Measurements from ENCODE around the gene SMPD3.
A peak's percentile ranks its signal among the peaks of the same experiment; 100 is the strongest.

Gene SMPD3

GRCh38 chr16:68447653-68448359 is 502 bp downstream of the SMPD3 start:
- TF ChIP-seq REST (IDR thresholded peaks at IDR 0.05; ENCODE audit: insufficient read depth in 1 of 2, low read depth in 2 of 2, low read length in 2 of 2) = no peak
- no peak for TF ChIP-seq POLR2AphosphoS5 (IDR thresholded peaks at IDR 0.05; ENCODE audit: low read depth, low read length)
- no peak for TF ChIP-seq FOXP2 (optimal IDR thresholded peaks at IDR 0.05; ENCODE audit: borderline replicate concordance, extremely low read depth, extremely low read length, insufficient read depth)
- no peak for TF ChIP-seq SIN3A (IDR thresholded peaks at IDR 0.05; ENCODE audit: borderline replicate concordance, insufficient read depth, low read length)
- no peak for TF ChIP-seq TAF1 (IDR thresholded peaks at IDR 0.05; ENCODE audit: borderline replicate concordance, insufficient read depth, low read length)

GRCh38 chr16:68446681-68447652 is 1.3 kb downstream of the SMPD3 start:
- TF ChIP-seq SIN3A (IDR thresholded peaks at IDR 0.05; ENCODE audit: borderline replicate concordance, insufficient read depth, low read length) (no peak), POLR2AphosphoS5 (IDR thresholded peaks at IDR 0.05; ENCODE audit: low read depth, low read length) (no peak), REST (IDR thresholded peaks at IDR 0.05; ENCODE audit: insufficient read depth in 1 of 2, low read depth in 2 of 2, low read length in 2 of 2) (no peak)

GRCh38 chr16:68445458-68445857 is 2.9 kb downstream of the SMPD3 start:
- TF ChIP-seq SIN3A (IDR thresholded peaks at IDR 0.05; ENCODE audit: borderline replicate concordance, insufficient read depth, low read length) (no peak), REST (IDR thresholded peaks at IDR 0.05; ENCODE audit: insufficient read depth in 1 of 2, low read depth in 2 of 2, low read length in 2 of 2) (peak; percentile 60 to 75; a peak in 3 of 4 replicates)

- TF ChIP-seq POLR2AphosphoS5 (IDR thresholded peaks at IDR 0.05; ENCODE audit: low read depth, low read length) (no peak), REST (IDR thresholded peaks at IDR 0.05; ENCODE audit: insufficient read depth in 1 of 2, low read depth in 2 of 2, low read length in 2 of 2) (peak; percentile 95 to 98), SIN3A (IDR thresholded peaks at IDR 0.05; ENCODE audit: borderline replicate concordance, insufficient read depth, low read length) (no peak)
These were observed 4.2 kb downstream of the SMPD3 start for GRCh38 chr16:68444056-68444657.
